ENCODE data around the gene TXNDC11.
"Not testable (repeated sequence)": the region's sequence is repeated elsewhere in the genome, so short reads cannot be mapped to it uniquely, and the experiment has no call there.

The TXNDC11 gene

GRCh38 chr16:11742536-11743307 is at the start of gene TXNDC11:
TXNDC11 (minus strand) TSS chr16:11742857; CDS start chr16:11742730, 127 bp downstream.
- peak; percentile 94 to 95 for ATAC-seq

DNA sequence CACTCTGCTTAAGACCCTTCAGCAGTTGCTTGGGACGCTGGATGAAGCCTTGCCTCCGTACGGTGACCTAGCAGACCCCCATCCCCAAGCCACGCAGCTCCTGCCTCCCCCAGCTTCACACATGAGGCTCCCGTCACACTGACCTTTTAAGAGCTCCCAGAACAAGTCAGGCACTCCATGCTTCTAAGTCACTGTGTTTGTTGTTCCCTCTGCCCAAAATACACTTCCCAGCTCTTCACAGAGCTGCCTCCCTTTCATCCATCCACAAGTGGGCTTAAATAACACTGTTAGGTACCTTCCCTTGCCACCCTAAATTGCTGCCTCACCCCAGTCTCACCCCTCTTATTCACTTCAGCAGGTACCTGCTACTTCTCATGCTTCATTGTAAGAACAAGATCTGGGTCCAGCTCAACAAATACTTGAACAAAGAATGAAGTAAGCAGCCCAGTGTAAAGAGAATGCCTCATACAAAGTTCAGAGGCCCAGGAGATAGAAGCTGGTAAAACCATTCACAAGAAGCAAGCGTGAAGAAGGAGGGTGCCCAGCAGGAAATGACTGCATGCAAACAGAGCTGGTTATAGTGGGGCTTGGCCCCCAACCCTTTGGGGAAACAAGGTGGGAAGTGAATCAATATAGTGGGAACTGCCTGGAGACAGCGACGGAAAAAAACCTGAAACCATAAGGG is 48.6 kb upstream of the TXNDC11 start:
- ATAC-seq: peak; percentile 14 to 25

DNA sequence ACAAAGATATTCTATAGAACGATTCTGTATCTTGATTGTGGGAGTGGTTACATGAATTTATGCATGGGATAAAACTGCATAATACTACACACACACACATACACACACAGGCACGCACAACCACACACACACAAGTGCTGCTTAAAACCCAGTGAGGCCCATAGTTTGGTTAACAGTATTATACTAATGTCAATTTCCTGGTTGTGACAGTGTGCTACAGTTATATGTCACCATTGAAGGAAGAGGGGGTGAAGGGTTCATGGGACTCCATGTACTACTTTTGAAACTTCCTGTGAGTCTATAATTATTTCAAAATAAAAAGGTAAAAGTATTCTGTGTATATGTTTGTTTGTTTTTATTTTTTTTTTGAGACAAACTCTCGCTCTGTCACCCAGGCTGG is 46.3 kb upstream of the TXNDC11 start:
- peak; percentile 43 to 48 for ATAC-seq

- not testable (repeated sequence) for ATAC-seq
These were observed 42.4 kb upstream of the TXNDC11 start for GRCh38 chr16:11784980-11785599.

DNA sequence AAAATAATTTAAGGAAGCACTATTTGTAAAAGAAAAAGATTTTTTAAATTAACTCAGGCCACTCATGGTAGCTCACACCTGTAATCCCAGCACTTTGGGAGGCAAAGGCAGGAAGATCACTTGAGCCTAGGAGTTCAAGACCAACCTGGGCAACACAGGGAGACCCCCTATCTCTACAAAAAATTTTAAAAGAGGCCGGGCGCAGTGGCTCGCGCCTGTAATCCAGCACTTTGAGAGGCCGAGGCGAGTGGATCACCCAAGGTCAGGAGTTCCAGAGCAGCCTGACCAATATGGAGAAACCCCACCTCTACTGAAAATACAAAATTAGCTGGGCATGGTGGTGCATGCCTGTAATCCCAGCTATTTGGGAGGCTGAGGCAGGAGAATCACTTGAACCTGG is 41.7 kb upstream of the TXNDC11 start:
- ATAC-seq: not testable (repeated sequence)

GRCh38 chr16:11784038-11784369 is 41.3 kb upstream of the TXNDC11 start:
- no peak for ATAC-seq

- peak; percentile 90 to 91 for ATAC-seq
These were observed 40.8 kb upstream of the TXNDC11 start for GRCh38 chr16:11783319-11784037.

- no peak for ATAC-seq
These were observed 39.1 kb upstream of the TXNDC11 start for GRCh38 chr16:11781773-11782172.

DNA sequence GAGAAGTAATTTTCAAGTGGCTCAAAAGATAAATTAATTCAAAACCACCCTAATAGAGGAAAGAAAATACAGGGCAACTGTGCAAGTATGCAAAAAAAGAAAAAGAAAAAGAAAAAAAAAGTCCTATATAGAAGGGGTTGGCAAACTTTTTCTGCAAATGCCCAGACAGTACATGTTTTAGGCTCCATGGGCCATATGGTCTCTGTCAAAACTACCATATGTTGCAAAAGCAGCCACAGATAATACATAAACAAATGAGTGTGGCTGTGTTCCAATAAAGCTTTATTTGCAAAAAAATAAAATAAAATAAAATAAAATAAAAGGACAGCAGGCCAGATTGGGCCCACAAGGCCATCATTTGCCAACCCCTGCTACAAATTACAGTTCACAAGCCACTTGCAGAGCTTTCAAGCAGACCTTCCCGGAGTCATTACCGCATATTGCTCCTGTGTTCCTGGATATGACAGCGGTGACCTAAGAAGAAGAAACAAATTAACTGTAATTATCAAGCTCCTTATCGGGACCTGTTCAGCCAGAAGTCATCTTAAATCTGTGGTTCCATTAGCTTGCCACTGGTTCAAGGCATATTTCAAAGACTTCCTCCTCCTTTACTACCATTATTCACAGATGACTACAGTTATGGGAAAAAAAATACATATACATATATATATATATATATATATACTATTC is 38.5 kb upstream of the TXNDC11 start:
- no peak for ATAC-seq

DNA sequence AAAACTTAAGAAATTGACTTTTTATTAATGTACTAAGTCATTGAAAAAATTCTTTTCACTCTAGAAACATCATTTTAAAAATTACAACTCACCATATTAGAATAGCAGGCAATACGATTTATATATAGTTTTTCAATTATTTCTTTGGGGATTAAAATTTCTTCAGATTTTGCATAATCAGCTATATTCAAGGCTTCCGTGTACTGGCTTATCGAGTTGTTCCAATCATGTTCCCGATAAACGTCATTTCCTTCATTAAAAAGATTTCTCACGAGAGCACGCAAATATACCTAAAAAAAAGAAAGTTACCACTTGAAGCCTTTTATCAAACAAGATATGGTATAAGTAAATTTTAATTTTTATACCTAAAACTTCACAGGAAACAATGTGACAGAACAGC is 36.4 kb upstream of the TXNDC11 start:
- ATAC-seq: no peak

GRCh38 chr16:11774065-11774626 is 31.5 kb upstream of the TXNDC11 start:
- ATAC-seq: peak; percentile 69 to 82

GRCh38 chr16:11768849-11769248 is 26.2 kb upstream of the TXNDC11 start:
- peak; percentile 41 to 44 for ATAC-seq

GRCh38 chr16:11762431-11762830 is 19.8 kb upstream of the TXNDC11 start:
- ATAC-seq: no peak

DNA sequence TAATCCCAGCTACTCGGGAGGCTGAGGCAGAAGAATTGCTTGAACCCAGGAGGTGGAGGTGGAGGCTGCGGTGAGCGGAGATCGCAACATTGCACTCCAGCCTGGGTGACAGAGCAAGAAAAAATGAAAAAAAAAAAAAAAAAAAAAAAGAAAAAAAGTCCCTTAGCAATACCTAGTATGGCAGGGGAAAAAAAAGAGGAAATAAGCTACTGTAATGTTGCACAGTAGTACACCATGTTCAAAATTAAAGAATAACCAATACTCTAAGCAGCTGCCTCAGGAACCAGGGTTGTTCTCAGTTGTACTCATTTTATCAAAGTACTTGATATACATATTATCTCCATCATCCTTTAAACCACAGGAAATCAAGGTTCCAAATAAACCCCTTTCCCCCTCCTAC is 17.3 kb upstream of the TXNDC11 start:
- no peak for ATAC-seq

DNA sequence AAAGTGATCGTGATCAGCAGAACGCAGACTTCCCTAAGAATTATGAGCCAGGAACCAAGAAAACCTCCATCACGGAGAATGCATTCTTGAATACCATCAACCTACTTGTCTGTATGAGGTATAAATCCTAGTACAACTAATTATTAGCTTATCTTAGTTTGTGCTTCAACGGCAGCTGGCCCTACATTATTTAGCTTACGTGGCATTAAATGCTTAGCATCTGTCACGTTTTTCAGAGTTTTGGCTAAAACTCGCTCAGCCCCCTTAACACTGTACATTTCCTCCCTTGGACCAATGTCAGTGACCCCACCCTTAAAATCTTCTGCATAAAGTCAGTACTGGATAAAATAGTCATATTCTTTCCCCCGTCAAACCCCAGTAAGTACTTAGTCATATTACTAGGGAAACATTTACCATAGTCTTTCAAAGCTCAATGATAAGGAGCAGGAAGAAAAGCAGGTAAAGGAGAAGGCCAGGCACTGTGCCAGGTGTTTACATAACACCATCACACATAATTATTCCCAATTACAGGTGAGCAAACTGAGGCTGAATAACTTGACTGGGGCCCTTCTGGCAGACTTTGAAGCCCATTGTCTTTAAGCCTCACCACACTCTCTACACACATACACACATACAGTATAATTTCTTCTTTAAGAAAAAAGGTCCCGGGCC is 16.6 kb upstream of the TXNDC11 start:
- ATAC-seq: no peak

GRCh38 chr16:11757671-11758545 is 15.3 kb upstream of the TXNDC11 start:
- no peak for ATAC-seq

GRCh38 chr16:11756248-11756647 is 13.6 kb upstream of the TXNDC11 start:
- ATAC-seq: no peak

DNA sequence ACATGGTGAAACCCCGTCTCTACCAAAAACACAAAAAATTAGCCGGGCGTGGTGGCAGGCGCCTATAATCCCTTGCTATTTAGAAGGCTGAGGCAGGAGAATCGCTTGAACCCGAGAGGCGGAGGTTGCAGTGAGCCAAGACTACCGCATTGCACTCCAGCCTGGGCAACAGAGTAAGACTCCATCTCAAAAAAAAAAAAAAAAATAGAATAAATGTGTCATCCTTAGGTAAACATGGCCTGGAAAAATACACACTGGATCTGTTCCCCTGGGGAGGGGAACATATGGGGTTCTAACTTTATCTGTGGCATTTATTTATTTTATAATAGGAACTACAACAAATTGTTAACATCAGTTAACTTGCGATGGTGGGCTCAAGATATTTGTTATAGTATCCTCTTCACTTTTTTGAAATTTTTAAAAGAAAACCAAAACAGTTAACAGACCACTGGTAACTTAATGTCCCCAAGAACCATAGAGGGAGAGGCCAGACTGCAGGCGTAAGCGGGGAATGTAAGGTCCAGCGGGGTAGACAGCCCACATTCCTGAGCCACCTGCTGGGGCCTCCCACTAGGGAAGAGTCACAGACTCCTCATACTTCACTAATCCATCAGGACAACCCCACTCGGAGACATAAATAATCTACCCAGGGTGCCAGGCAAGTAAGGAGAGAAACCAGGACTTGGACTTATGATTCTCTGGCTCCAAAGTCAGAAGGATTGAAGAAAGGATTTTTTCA is 12.5 kb upstream of the TXNDC11 start:
- ATAC-seq: no peak

GRCh38 chr16:11752856-11753255 is 10.2 kb upstream of the TXNDC11 start:
- no peak for ATAC-seq

DNA sequence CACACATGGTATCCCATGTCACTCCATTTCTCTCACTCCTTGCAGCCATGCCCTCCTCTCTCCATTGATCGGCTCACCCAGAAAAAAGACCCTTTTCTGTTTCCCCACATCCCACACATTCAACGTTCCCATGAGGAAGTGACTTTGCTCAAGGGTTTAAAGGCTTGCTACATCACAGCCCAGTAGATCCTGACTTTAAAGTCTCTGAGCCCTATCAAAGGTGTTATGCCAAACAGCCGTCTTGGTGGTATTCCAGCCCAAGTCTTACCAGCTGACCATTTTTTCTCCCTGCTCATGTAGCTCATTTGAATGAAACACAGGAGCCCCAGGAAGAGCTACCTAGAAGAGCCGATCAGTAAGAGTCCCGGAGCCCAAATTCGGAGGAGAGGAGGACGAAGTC is 7.4 kb upstream of the TXNDC11 start:
- no peak for ATAC-seq
